GM12872 (cell line): Measurements from ENCODE around the gene ADAM15.
A peak's percentile ranks its signal among the peaks of the same experiment; 100 is the strongest.

Experiments
- CTCF ChIP-seq: IDR thresholded peaks from 3 replicates; pipeline ENCODE4 v1.5.1; 2011; ENCODE audit warnings: low read depth, mild to moderate bottlenecking, low read length, moderate library complexity; ENCODE audit not compliant: insufficient read depth

The ADAM15 gene

GRCh38 chr1:155051777-155052398, 772 bp downstream of the ADAM15 start:
- TF ChIP-seq CTCF = no peak

- peak; percentile 59 for TF ChIP-seq CTCF
These were observed 1.6 kb downstream of the ADAM15 start for GRCh38 chr1:155052439-155053395.

GRCh38 chr1:155053531-155054105, 2.5 kb downstream of the ADAM15 start:
- TF ChIP-seq CTCF = no peak

GRCh38 chr1:155057104-155057503, 6.0 kb downstream of the ADAM15 start:
- no peak for TF ChIP-seq CTCF

- TF ChIP-seq CTCF = peak; percentile 25; the same call in 1 of the 3 replicates
These were observed 6.7 kb downstream of the ADAM15 start for GRCh38 chr1:155057788-155058211.

GRCh38 chr1:155060736-155061135, 9.6 kb downstream of the ADAM15 start:
- TF ChIP-seq CTCF = no peak
